Measurements from ENCODE around the gene LRP4.
A peak's percentile ranks its signal among the peaks of the same experiment; 100 is the strongest.

The LRP4 gene

GRCh38 chr11:46889689-46890475, 28.5 kb downstream of the LRP4 start:
- peak; percentile 84 for DNase-seq (ENCODE audit: low spot score)
- in situ Hi-C loops (cut with MboI; ENCODE audit: low sequenced_read_pairs, unreplicated experiment) = no loop called here
- TF ChIP-seq CTCF (IDR thresholded peaks at IDR 0.05; ENCODE audit: borderline replicate concordance, control extremely low read depth, extremely low read depth, insufficient read depth, missing control alignments) = peak; percentile 65

GRCh38 chr11:46889251-46889650, 29.1 kb downstream of the LRP4 start:
- DNase-seq (ENCODE audit: low spot score) = no peak
- in situ Hi-C loops (cut with MboI; ENCODE audit: low sequenced_read_pairs, unreplicated experiment) = no loop called here
- TF ChIP-seq CTCF (IDR thresholded peaks at IDR 0.05; ENCODE audit: borderline replicate concordance, control extremely low read depth, extremely low read depth, insufficient read depth, missing control alignments) = no peak

GRCh38 chr11:46888636-46889035, 29.7 kb downstream of the LRP4 start:
- DNase-seq (ENCODE audit: low spot score) = no peak
- TF ChIP-seq CTCF (IDR thresholded peaks at IDR 0.05; ENCODE audit: borderline replicate concordance, control extremely low read depth, extremely low read depth, insufficient read depth, missing control alignments) = no peak
- in situ Hi-C loops (cut with MboI; ENCODE audit: low sequenced_read_pairs, unreplicated experiment) = no loop called here

- in situ Hi-C loops (cut with MboI; ENCODE audit: low sequenced_read_pairs, unreplicated experiment) = no loop called here
- no peak for TF ChIP-seq CTCF (IDR thresholded peaks at IDR 0.05; ENCODE audit: borderline replicate concordance, control extremely low read depth, extremely low read depth, insufficient read depth, missing control alignments)
- no peak for DNase-seq (ENCODE audit: low spot score)
These were observed 32.1 kb downstream of the LRP4 start for GRCh38 chr11:46886211-46886610.

GRCh38 chr11:46879056-46879585, 39.2 kb downstream of the LRP4 start:
- in situ Hi-C loops (cut with MboI; ENCODE audit: low sequenced_read_pairs, unreplicated experiment) = no loop called here
- no peak for TF ChIP-seq CTCF (IDR thresholded peaks at IDR 0.05; ENCODE audit: borderline replicate concordance, control extremely low read depth, extremely low read depth, insufficient read depth, missing control alignments)
- DNase-seq (ENCODE audit: low spot score) = no peak

GRCh38 chr11:46877580-46877979, 40.8 kb downstream of the LRP4 start:
- no peak for TF ChIP-seq CTCF (IDR thresholded peaks at IDR 0.05; ENCODE audit: borderline replicate concordance, control extremely low read depth, extremely low read depth, insufficient read depth, missing control alignments)
- in situ Hi-C loops (cut with MboI; ENCODE audit: low sequenced_read_pairs, unreplicated experiment) = no loop called here

More at GRCh38 chr11:46877580-46877979, 40.8 kb downstream of the LRP4 start:
- DNase-seq (ENCODE audit: low spot score) = no peak
